ENCODE results near the gene MTCL1.

The MTCL1 gene

DNA sequence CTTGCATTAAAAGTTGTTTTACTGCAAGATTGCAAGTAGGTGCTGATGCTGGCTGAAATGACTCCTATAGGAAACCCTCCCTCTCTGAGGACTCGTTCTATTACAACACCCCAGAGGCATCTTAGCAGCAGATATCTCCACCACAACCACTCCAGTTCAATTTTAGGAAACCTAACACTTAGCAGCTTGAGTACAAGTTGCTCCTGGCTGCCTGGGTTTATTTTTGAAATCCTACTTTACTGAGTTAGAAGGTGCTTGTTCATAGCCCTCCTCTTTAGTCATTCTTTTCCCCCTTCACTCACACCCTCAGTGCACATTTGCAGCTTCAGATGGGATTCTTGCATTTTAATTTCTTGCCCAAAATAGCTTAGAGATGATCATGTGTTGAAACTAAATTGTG lies 111.5 kb downstream of the MTCL1 start:
- no peak for DNase-seq

DNA sequence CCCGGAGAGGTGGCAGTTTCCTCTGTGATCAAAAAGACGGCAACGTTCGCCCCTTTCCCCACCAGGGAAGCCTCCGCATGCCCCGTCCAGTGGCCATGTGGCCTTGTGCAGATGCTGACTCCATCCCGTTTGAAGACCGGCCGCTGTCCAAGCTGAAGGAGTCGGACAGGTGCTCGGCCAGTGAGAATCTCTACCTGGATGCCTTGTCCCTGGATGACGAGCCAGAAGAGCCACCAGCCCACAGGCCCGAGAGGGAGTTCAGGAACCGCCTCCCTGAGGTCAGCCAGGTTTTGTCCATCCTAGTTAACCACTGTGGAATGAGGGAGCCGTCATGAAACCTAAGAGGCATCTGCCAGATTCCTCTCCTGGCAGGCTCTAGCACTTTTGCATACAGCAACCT lies 113.6 kb downstream of the MTCL1 start:
- no peak for DNase-seq

DNA sequence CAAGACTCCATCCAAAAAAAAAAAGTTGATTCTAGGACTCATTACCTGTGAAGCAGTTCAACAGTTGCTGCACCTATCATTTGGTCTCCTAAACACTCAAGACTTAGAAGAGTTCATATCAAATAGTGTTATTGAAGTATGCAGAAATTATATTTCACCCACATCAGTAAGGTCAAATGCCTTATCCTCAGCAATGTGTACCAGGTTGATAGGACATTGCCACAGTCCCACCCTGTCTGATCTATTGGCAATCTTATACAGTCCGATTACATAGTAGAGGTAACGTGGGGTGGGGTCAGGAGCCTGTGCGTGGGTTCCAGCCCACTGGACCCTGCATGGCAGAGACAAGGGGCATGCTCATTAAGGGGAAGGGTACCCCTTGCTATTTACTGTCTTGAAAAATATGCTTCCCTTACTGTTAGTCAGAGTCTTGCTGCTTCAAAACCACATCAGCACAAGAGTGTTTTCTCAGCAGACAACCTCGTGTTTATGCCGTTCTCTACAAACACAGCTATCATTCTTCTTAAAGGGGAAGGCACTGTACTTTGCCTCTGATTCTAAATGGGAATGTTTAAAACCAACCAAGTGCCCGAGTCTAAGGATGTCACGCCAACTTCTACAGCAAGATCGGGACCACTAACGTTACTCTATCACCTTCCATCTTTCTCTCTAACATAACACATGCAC lies 115.2 kb downstream of the MTCL1 start:
- no peak for DNase-seq

DNA sequence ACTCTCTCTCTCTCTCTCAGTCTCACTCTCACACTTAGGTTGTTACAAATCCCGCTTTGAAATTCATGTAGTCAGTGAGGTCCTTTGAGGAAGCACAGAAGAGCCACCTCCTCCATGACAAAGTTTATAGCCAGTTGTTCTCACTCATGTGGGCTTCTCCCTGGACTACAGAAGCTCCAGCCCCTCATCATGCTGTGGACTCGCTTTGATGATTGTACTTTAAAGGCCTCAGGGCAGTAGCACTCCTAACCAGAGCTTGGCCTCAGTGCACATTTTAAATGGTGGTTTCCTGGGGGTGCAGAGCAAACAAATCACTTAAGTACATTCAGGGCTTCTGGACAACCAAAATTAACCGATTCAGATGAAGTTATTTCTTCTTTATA lies 115.7 kb downstream of the MTCL1 start:
- DNase-seq, result no peak

DNA sequence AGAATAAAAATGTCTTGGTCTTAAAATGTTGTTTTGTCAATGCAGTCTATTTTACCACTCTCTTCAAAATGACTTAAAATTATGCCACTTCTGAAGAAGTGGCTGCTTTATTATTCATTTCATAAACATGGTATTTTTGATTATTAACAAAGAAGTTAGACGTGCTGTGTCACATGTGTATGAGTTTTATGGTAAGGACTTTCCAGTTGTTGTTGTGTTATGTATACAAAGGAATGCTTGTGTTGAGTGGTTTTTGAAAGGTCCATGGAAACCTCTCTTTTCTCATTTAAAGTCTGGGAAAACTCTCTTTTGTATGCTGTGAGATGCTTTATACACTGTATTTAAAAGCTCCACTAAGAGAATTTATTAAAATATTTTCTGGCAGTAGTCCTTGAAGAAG lies 116.2 kb downstream of the MTCL1 start:
- DNase-seq, result no peak

DNA sequence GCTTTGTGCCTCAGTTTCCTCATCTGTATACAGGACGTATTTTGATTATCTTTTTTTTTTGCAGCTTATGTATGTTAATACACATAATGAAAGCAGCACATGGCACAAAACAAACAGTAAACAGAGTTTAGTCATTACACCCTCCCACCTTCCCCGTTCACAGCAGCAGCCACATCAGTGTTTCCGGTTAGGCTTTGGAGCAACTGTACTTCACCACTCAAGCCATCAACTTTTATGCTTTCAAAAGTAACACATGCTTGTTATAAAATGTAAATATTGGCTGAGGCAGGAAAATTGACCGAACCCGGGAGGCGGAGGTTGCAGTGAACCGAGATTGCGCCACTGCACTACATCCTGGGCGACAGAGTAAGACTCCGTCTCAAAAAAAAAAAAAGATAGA lies 117.3 kb downstream of the MTCL1 start:
- DNase-seq, result no peak

DNA sequence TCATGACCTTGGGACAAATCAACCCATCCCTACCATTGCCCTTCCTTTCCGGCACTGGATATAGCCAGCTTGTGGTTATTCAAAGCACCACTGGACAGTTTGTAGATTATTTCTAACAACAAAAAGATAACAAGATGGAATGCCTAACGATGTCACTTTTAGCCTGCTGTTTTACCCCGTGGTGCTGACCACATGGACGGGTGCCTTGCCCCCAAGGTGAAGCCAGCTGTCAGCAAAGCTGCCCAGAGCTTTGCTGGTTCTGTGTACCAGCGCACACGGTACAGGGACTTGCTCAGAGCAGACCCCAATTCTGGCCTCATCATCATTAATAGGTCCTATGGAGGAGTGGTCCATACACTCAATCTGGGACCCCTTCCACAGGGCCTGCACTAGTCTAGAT lies 118.2 kb downstream of the MTCL1 start:
- DNase-seq, result no peak

DNA sequence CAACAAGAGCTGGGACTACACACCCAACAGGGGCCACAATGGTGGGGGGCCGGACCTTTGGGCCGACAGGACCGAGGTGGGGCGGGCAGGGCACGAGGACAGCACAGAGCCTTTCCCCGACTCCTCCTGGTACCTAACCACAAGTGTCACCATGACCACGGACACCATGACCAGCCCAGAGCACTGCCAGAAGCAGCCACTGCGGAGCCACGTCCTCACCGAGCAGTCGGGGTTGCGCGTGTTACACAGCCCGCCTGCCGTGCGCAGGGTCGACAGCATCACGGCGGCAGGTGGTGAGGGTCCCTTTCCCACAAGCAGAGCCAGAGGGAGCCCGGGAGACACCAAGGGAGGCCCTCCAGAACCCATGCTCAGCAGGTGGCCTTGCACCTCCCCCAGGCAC lies 119.5 kb downstream of the MTCL1 start:
- no peak for DNase-seq

DNA sequence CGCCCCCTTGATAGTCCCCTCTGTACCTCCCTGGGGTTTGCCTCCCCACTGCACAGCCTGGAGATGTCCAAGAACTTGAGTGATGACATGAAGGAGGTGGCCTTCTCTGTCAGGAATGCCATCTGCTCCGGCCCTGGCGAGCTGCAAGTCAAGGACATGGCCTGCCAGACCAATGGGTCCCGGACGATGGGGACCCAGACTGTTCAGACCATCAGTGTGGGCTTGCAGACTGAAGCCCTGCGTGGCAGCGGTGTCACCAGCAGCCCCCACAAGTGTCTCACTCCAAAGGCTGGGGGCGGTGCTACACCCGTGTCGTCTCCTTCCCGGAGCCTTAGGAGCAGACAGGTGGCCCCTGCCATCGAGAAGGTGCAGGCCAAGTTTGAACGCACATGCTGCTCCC lies 119.9 kb downstream of the MTCL1 start:
- DNase-seq, result no peak

DNA sequence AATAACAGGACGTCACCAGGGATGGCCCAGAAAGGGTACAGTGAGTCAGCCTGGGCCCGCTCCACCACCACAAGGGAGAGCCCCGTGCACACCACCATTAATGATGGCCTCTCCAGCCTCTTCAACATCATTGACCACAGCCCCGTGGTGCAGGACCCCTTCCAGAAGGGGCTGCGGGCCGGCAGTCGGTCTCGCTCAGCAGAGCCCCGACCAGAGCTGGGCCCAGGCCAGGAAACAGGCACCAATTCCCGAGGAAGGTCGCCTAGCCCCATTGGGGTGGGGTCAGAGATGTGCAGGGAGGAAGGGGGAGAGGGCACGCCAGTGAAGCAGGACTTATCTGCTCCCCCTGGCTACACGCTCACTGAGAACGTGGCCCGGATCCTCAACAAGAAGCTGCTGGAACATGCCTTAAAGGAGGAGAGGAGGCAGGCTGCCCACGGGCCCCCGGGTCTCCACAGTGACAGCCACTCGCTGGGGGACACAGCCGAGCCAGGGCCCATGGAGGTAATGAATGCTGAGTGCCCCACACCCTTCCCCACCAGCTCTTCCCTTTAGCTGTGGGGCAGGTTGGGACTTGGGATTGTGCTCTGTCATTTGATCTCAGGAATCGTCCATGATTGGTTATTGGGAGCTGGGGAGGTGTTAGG lies 120.5 kb downstream of the MTCL1 start:
- DNase-seq, result no peak

DNA sequence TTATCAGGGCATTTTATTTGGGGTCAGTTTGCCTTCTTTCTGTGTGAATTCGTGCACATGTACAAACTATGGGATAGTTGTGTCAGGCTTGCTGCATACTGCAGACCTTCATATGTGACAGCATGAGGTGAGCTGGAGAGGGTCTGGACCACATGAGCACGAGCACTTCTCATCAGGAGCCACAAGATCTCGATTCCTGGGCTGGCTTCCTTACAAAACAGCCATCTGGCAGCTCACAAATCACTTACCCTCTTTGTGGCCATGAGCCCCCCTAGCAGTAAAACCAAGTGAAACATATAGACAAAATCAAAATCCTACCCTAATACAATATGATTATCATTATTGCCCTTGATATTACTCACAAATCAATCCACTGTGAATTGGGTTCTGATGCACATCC lies 121.2 kb downstream of the MTCL1 start:
- DNase-seq, result no peak

DNA sequence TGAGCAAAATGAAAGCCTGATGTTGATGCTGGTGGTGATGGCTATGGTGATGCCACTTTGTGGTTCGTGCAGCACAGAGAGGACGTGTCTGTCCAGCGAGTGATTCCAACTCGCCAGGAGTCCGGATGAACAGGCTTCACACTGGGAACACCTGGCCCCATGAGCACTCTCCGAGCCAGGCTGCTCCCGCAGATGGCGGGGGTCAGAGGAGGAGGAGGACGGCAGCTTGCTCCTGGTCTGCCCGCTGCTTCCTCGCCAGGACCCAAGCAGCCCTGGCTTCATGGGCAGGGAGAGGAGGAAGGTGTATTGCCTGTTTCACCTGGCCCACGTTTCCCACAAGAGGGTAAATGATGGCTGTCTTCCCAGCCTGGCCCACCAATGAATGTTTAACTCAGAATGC lies 121.6 kb downstream of the MTCL1 start:
- DNase-seq, result no peak

DNA sequence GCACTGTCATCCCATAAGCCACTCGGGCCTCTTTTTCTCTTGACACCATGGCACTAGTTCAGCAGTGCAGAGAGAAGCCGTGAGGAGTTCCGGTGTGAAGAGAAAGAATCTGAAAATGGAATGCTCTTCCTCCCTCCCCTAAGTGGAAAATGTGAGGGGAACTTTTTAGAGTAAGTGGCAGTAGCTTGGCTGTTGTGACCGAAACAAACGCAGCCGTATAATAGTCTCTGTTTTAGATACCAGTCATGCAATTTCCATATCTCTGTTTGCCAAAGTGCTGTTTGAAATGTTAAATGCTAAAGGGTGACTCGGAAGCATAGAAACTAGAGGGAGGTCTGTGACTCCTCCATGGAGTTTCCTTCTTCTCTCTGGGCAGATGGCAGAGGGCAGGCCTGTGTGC lies 122.9 kb downstream of the MTCL1 start:
- no peak for DNase-seq

DNA sequence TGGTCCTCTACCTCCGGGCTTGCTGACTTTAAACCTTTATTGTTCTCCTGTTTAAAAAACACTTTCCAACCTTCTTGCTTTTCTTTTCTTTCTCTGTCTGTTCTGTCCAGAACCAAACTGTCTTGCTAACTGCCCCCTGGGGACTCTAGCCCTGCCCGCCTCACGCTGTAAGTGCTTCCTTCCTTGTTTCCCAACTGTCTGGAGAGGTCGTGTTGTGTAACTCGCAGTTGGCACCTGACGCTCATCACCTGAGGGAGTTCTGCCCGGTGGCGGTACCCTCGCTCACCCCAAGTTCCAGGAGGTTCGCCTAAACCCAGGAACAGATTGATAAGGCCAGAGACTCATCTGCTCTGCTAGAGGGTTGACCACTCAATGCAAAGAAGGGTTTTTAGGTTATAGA lies 123.4 kb downstream of the MTCL1 start:
- no peak for DNase-seq

DNA sequence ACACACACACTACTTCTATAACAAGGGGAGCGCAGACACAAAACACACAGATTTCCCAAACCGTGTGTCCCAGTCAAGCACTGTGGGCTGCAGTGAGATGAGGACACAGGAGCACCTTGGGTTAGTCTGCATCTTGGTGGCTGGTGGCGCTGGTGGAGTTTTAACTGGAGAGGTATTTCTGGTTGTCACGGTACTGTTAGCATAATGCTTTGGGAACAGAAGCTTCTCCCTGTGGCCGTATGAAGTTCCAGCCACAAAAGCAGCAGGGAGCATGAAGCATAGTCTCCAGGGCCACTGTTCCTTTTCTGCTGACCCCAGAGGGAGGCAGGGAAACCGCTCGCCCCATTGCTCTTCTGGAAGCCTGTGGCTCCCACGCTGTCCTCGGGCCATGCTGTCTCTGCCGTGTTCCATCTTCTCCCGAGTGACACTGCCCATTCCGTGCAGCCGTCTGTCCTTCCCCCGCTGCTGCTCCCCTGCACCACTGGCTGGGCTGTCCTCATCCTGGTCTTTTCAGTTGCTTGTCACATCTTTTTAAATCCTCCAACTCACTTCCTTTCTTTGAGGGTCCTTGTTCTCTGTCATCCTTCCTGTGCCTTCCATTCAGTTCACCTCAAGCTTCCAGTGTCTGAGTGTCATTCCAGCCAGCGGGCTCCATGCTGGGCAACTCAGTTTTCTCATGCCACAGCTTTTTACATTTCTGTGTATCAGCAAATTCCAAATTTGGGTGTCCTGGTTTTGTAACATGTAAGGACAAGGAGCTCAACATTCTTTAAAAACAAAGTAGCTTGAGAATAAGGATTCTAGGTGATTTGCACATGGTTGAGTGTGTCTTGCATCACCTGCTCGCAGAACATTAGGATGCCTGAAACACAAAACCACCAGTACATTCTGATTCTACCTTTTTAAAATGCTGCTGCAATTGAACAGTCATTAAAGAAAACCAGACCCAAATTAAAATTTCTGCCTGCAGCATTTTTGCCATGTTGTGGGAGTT lies 125.0 kb downstream of the MTCL1 start:
- no peak for DNase-seq

DNA sequence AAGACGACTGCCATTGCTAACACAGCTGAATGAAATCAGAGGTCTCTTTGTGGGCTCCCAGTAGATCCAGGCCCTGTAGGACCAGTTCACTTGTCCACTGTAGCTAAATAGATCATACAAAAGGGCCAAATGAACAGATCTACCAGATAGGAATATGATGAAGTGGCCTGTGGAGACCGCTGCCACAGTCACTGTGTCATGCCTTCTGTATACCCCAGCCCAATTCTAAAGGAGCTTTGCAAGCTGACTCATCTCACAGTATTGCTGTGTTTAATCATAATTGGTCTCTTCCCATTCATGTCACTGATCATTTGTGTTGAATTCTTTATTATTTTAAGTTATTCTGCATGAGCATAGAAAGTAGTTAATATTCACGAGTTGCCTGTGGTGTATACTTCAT lies 125.8 kb downstream of the MTCL1 start:
- DNase-seq, result no peak

DNA sequence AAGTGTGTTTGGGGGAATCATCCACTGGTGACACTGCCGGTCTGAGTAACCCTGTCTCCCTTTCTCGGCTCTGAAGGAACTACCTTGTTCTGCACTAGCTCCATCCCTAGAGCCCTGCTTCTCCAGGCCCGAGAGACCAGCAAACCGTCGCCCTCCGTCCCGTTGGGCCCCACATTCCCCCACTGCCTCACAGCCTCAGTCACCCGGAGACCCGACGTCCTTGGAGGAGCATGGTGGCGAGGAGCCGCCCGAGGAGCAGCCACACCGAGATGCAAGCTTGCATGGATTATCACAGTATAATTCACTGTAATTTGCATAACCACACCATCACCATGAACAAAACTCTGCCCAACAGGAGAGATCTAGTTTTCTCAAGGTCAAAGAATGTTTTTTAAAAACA lies 126.2 kb downstream of the MTCL1 start:
- no peak for DNase-seq

DNA sequence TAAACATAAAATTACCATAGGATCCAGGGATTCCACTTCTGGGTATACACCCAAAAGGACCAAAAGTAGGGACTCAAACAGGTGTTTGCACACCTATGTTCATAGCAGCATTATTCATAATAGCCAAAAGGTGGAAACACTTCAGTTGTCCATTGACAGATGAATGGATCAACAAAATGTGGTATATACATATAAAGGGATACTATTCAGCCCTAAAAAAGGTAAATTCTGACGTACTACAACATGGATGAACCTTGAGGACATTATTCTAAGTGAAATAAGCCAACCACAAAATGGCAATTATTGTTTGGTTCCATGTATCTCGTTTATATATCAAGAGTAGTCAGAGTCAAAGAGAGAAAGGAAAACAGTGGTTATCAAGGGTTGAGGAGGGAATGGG lies 128.1 kb downstream of the MTCL1 start:
- DNase-seq, result no peak

DNA sequence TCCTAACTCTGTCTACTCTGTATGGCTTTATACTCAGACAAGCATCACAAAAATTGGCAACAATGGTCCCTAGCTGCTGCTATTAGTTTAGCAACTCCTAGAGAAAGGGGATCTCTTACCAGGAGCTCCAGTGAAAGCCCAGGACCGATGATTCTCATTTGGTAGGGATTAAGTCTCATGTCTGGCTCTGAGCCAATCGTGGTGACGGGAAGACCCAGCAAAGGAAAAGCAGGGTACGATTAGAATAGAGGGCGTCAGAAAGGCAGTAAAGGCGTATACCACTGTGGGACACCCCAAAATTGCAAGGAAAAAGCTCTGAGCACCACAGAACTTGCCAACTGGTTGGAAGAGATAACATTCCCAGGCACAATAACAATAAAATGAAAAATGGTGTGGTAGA lies 129.5 kb downstream of the MTCL1 start:
- DNase-seq, result no peak

DNA sequence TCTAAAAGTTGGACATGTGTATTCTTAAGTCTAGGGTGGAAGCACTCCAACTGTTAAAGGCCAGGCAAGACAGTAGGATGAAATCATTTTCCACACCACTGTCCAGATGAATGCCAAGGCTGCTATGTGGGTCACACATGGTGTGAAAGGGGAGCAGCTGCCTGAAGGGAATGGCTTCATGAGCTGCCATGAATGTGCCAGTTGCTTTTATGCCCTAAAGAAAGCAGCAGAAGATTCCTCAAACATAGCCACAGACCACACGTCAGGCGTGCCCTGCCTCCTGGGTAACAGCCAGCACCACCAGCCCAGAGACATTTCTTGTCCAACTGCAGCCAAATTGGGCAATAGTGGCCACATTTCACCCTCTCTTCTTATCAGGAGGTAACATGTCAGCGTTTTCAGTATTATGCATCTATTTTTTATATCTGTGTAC lies 130.2 kb downstream of the MTCL1 start:
- DNase-seq, result no peak

DNA sequence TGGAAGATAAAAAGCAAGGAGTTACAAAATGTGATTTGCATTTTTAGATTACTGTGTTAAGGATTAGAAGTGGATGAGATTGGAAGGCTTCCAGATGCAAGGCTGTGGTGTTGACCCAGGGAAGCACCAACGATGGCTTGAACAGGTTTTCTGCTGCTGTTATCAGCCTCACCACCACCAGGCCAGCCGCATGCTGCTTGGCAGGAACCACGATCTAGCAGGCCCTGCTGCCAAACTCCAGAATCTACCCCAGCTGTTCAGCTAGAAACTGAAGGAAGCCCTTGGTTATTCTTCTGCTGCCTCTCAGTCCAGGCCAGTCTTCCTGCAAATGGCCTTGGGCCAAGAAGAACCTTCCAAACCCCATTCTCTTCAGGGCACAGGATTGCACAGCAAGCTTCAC lies 133.9 kb downstream of the MTCL1 start:
- DNase-seq, result no peak

DNA sequence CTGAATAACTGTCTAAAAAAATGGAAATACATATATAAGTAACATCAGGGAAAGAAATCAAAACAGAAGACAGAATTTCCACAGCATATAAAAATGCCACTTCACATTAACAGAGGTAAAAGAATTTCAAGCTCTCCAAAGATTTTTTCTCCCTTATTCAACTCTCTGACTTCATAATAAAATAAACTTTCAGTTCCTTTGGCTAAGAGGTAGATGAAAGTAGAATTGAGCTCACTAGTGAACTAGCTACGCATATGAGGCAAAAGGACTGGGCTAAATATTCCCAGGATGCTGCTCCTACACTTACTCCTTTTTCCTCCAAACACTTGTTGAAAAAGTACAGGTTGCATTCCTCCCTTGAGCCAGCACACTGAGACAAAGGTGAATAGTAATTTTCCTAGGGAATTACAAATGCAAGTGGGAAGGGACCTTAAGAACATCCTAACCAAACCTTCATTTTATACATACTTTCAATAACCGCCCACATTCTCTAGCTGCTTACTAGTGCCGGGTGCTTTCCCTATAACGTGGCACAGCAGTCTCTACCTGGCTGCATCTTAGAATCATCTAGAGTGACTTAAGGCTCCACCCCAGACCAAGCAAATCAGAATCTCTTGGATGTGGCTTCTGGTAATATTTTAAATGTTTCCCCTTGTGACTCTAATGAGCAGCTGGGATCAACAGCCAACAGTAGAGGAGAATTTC lies 136.6 kb downstream of the MTCL1 start:
- DNase-seq, result no peak

DNA sequence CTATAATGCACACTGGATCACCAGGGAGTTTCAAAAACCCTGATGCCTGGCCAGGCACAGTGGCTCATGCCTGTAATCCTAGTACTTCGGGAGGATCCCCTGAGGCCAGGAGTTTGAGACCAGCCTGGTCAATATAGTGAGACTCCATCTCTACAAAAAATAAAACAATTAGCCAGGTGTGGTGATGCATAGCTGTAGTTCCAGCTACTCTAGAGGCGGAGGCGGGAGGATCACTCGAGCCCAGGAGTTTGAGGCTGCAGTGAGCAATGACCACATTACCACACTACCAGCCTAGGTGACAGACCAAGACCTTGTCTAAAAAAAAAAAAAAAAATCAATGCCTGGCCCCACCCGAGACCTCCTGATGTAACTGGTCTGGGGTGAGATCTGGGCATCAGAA lies 137.2 kb downstream of the MTCL1 start:
- DNase-seq, result no peak
